ENCODE measurements around the gene MGLL.
A peak's percentile ranks its signal among the peaks of the same experiment; 100 is the strongest.
"Not testable (repeated sequence)": the region's sequence is repeated elsewhere in the genome, so short reads cannot be mapped to it uniquely, and the experiment has no call there.

MGLL gene

GRCh38 chr3:127709320-127710060, 112.8 kb downstream of the MGLL start:
- no peak for DNase-seq (ENCODE audit: low read depth in 2 of 2)

- no peak for DNase-seq (ENCODE audit: low read depth in 2 of 2)
Observed at GRCh38 chr3:127708837-127709236, 113.5 kb downstream of the MGLL start.

- no peak for DNase-seq (ENCODE audit: low read depth in 2 of 2)
Observed at GRCh38 chr3:127707851-127708411, 114.4 kb downstream of the MGLL start.

- DNase-seq (ENCODE audit: low read depth in 2 of 2) = no peak
Observed at GRCh38 chr3:127706785-127707351, 115.4 kb downstream of the MGLL start.

- DNase-seq (ENCODE audit: low read depth in 2 of 2) = no peak
Observed at GRCh38 chr3:127706312-127706711, 116.0 kb downstream of the MGLL start.

GRCh38 chr3:127704840-127705239, 117.5 kb downstream of the MGLL start:
- DNase-seq (ENCODE audit: low read depth in 2 of 2) = not testable (repeated sequence)

GRCh38 chr3:127702151-127702578, 120.2 kb downstream of the MGLL start:
- no peak for DNase-seq (ENCODE audit: low read depth in 2 of 2)

- no peak for DNase-seq (ENCODE audit: low read depth in 2 of 2)
Observed at GRCh38 chr3:127701280-127701911, 120.9 kb downstream of the MGLL start.

- DNase-seq (ENCODE audit: low read depth in 2 of 2) = no peak
Observed at GRCh38 chr3:127700406-127700805, 121.9 kb downstream of the MGLL start.

GRCh38 chr3:127699416-127700300, 122.7 kb downstream of the MGLL start:
- no peak for DNase-seq (ENCODE audit: low read depth in 2 of 2)

GRCh38 chr3:127698691-127699415, 123.5 kb downstream of the MGLL start:
- no peak for DNase-seq (ENCODE audit: low read depth in 2 of 2)

- DNase-seq (ENCODE audit: low read depth in 2 of 2) = no peak
Observed at GRCh38 chr3:127698286-127698685, 124.0 kb downstream of the MGLL start.

GRCh38 chr3:127697551-127698240, 124.6 kb downstream of the MGLL start:
- peak; percentile 33 to 34 for DNase-seq (ENCODE audit: low read depth in 2 of 2)

- DNase-seq (ENCODE audit: low read depth in 2 of 2) = peak in 1 of 2 donors; percentile 28
Observed at GRCh38 chr3:127694467-127695215, 127.7 kb downstream of the MGLL start.

- DNase-seq (ENCODE audit: low read depth in 2 of 2) = no peak
Observed at GRCh38 chr3:127693336-127693843, 128.9 kb downstream of the MGLL start.

GRCh38 chr3:127692501-127693335, 129.6 kb downstream of the MGLL start:
- DNase-seq (ENCODE audit: low read depth in 2 of 2) = no peak

GRCh38 chr3:127691974-127692373, 130.3 kb downstream of the MGLL start:
- DNase-seq (ENCODE audit: low read depth in 2 of 2) = no peak

GRCh38 chr3:127691489-127691888, 130.8 kb downstream of the MGLL start:
- no peak for DNase-seq (ENCODE audit: low read depth in 2 of 2)

Measured in stimulated activated CD4-positive, alpha-beta T cell treated with anti-CD3 and anti-CD28 coated beads, Interleukin-15, amount 100 ng/mL, for 48 hours (primary cell).